ENCODE data around the gene UBE2K.

UBE2K gene

GRCh38 chr4:39660045-39660444 is 37.9 kb upstream of the UBE2K start:
- Histone ChIP-seq H2AFZ (no peak overlapping the region), H3K4me1 (no peaks in the 10 kb centered on the region), H3K4me2 (ENCODE audit: low read length) (no peak overlapping the region), H3K27me3 (ENCODE audit: control insufficient read depth, insufficient read depth, low read length) (no peaks in the 10 kb centered on the region), H3K27ac (no peak overlapping the region), H3K79me2 (no peaks in the 10 kb centered on the region), H3K9ac (no peak overlapping the region), H3K9me3 (ENCODE audit: control insufficient read depth, low read length) (no peaks in the 10 kb centered on the region), H3K36me3 (ENCODE audit: control insufficient read depth, insufficient read depth, low read length) (no peaks in the 10 kb centered on the region), H3K4me3 (ENCODE audit: low read depth, low read length) (no peak overlapping the region)
- TF ChIP-seq CTCF (IDR thresholded peaks at IDR 0.05): no peak

GRCh38 chr4:39660757-39661156 is 37.2 kb upstream of the UBE2K start:
- TF ChIP-seq CTCF (IDR thresholded peaks at IDR 0.05): no peak
- Histone ChIP-seq H3K4me3 (ENCODE audit: low read depth, low read length) (no peak overlapping the region), H3K79me2 (no peaks in the 10 kb centered on the region), H2AFZ (no peak overlapping the region), H3K4me1 (no peaks in the 10 kb centered on the region), H3K4me2 (ENCODE audit: low read length) (no peak overlapping the region), H3K9ac (no peak overlapping the region), H3K27me3 (ENCODE audit: control insufficient read depth, insufficient read depth, low read length) (no peaks in the 10 kb centered on the region), H3K27ac (no peak overlapping the region), H3K36me3 (ENCODE audit: control insufficient read depth, insufficient read depth, low read length) (no peaks in the 10 kb centered on the region), H3K9me3 (ENCODE audit: control insufficient read depth, low read length) (no peaks in the 10 kb centered on the region)

- no peak for TF ChIP-seq CTCF (IDR thresholded peaks at IDR 0.05)
- Histone ChIP-seq H3K36me3 (ENCODE audit: control insufficient read depth, insufficient read depth, low read length) (no peaks in the 10 kb centered on the region), H3K9ac (no peak overlapping the region), H3K4me1 (no peaks in the 10 kb centered on the region), H2AFZ (no peak overlapping the region), H3K27ac (no peak overlapping the region), H3K9me3 (ENCODE audit: control insufficient read depth, low read length) (no peaks in the 10 kb centered on the region), H3K79me2 (no peaks in the 10 kb centered on the region), H3K4me2 (ENCODE audit: low read length) (no peak overlapping the region), H3K4me3 (ENCODE audit: low read depth, low read length) (no peak overlapping the region), H3K27me3 (ENCODE audit: control insufficient read depth, insufficient read depth, low read length) (no peaks in the 10 kb centered on the region)
Observed at GRCh38 chr4:39662683-39663082, 35.3 kb upstream of the UBE2K start.

- Histone ChIP-seq H3K9me3 (ENCODE audit: control insufficient read depth, low read length) (no peaks in the 10 kb centered on the region), H3K4me3 (ENCODE audit: low read depth, low read length) (no peak overlapping the region), H3K36me3 (ENCODE audit: control insufficient read depth, insufficient read depth, low read length) (no peaks in the 10 kb centered on the region), H3K4me1 (no peaks in the 10 kb centered on the region), H3K4me2 (ENCODE audit: low read length) (no peak overlapping the region), H3K79me2 (no peaks in the 10 kb centered on the region), H2AFZ (no peak overlapping the region), H3K9ac (no peak overlapping the region), H3K27ac (no peak overlapping the region), H3K27me3 (ENCODE audit: control insufficient read depth, insufficient read depth, low read length) (no peaks in the 10 kb centered on the region)
- TF ChIP-seq CTCF (IDR thresholded peaks at IDR 0.05): no peak
Observed at GRCh38 chr4:39664828-39665731, 32.9 kb upstream of the UBE2K start.

GRCh38 chr4:39667706-39668105 is 30.2 kb upstream of the UBE2K start:
- no peaks in the 10 kb centered on the region for H3K4me1 ChIP-seq
- H3K79me2 ChIP-seq: no peaks in the 10 kb centered on the region
- no peak overlapping the region for H3K27ac ChIP-seq
- no peak overlapping the region for H3K9ac ChIP-seq
- no peak overlapping the region for H3K4me3 ChIP-seq (ENCODE audit: low read depth, low read length)
- no peak overlapping the region for H2AFZ ChIP-seq
- no peak overlapping the region for H3K4me2 ChIP-seq (ENCODE audit: low read length)
- H3K27me3 ChIP-seq (ENCODE audit: control insufficient read depth, insufficient read depth, low read length): no peaks in the 10 kb centered on the region
- no peak for TF ChIP-seq CTCF (IDR thresholded peaks at IDR 0.05)
- no peaks in the 10 kb centered on the region for H3K9me3 ChIP-seq (ENCODE audit: control insufficient read depth, low read length)
- H3K36me3 ChIP-seq (ENCODE audit: control insufficient read depth, insufficient read depth, low read length): no peaks in the 10 kb centered on the region
